ENCODE results near the gene PEX26.

GRCh38 chr22:18068381-18068988, 9.3 kb upstream of the PEX26 start:
- TF ChIP-seq CTCF (IDR thresholded peaks at IDR 0.05): no peak
- TF ChIP-seq POLR2A (IDR thresholded peaks at IDR 0.05): no peak
